Trophoblast cell (in vitro differentiated cells and primary cell): ENCODE data around the gene SLC38A8.

ENCODE experiments used
- DNase-seq, 2 donors: peaks; one replicate each; pipeline ENCODE4 v3.0.0-alpha.2; 2016
- H2AFZ ChIP-seq: 2 replicates; pipeline ENCODE4 v1.6.1; 2013; ENCODE audit warnings: low read length, moderate library complexity, mild to moderate bottlenecking; ENCODE audit not compliant: insufficient read depth, poor library complexity
- H2AK5ac ChIP-seq: 2 replicates; pipeline ENCODE4 v1.6.1; 2013; ENCODE audit warnings: mild to moderate bottlenecking, low read length
- H2BK120ac ChIP-seq: 2 replicates; pipeline ENCODE4 v1.6.1; 2013; ENCODE audit warnings: low read length, mild to moderate bottlenecking, moderate library complexity; ENCODE audit not compliant: insufficient read depth, poor library complexity
- H2BK12ac ChIP-seq: 2 replicates; pipeline ENCODE4 v1.6.1; 2013; ENCODE audit warnings: mild to moderate bottlenecking, low read length, moderate library complexity
- H2BK5ac ChIP-seq: 2 replicates; pipeline ENCODE4 v1.6.1; 2013; ENCODE audit warnings: low read length, low read depth, moderate library complexity, mild to moderate bottlenecking; ENCODE audit not compliant: poor library complexity
- H3K14ac ChIP-seq: 2 replicates; pipeline ENCODE4 v1.6.1; 2013; ENCODE audit warnings: mild to moderate bottlenecking, low read length
- H3K18ac ChIP-seq: 2 replicates; pipeline ENCODE4 v1.6.1; 2013; ENCODE audit warnings: mild to moderate bottlenecking, low read length
- H3K23ac ChIP-seq: 2 replicates; pipeline ENCODE4 v1.6.1; 2013; ENCODE audit warnings: low read length
- H3K27ac ChIP-seq: 2 replicates; pipeline ENCODE4 v1.5.1; 2013; ENCODE audit warnings: low read depth, mild to moderate bottlenecking, inconsistent platforms, low read length, moderate library complexity
- H3K27me3 ChIP-seq: 2 replicates; pipeline ENCODE4 v1.6.1; 2013; ENCODE audit warnings: inconsistent platforms, mild to moderate bottlenecking, low read length, moderate library complexity; ENCODE audit not compliant: insufficient read depth
- H3K36me3 ChIP-seq, 2 experiments: 1 replicate in 1 of 2; 2 replicates in 1 of 2; pipeline ENCODE4 v1.6.1; 2013; ENCODE audit warnings: low read length in 2 of 2, mild to moderate bottlenecking in 2 of 2, moderate library complexity in 1 of 2; ENCODE audit not compliant: insufficient read depth in 2 of 2, control insufficient read depth in 1 of 2
- H3K4ac ChIP-seq: 2 replicates; pipeline ENCODE4 v1.6.1; 2013; ENCODE audit warnings: low read depth, mild to moderate bottlenecking, low read length, moderate library complexity
- H3K4me1 ChIP-seq, 2 experiments: 1 replicate in 1 of 2; 2 replicates in 1 of 2; pipeline ENCODE4 v1.6.1; 2013; ENCODE audit warnings: low read length in 2 of 2, mild to moderate bottlenecking in 2 of 2, moderate library complexity in 1 of 2; ENCODE audit not compliant: insufficient read depth in 2 of 2, control insufficient read depth in 1 of 2
- H3K4me2 ChIP-seq: 2 replicates; pipeline ENCODE4 v1.6.1; 2013; ENCODE audit warnings: inconsistent platforms, mild to moderate bottlenecking, low read length, moderate library complexity
- H3K4me3 ChIP-seq: 2 replicates; pipeline ENCODE4 v1.5.1; 2013; ENCODE audit warnings: mild to moderate bottlenecking, low read depth, low read length, inconsistent platforms
- H3K79me1 ChIP-seq: one replicate; pipeline ENCODE4 v1.6.1; 2013; ENCODE audit warnings: low read length
- H3K79me2 ChIP-seq: 2 replicates; pipeline ENCODE4 v1.6.1; 2013; ENCODE audit warnings: low read length, mild to moderate bottlenecking; ENCODE audit not compliant: control insufficient read depth, insufficient read depth, poor library complexity
- H3K9ac ChIP-seq: 2 replicates; pipeline ENCODE4 v1.6.1; 2013; ENCODE audit warnings: mild to moderate bottlenecking, low read length
- H3K9me3 ChIP-seq: 2 replicates; pipeline ENCODE4 v1.6.1; 2013; ENCODE audit warnings: low read depth, mild to moderate bottlenecking, control low read depth, inconsistent platforms, low read length; ENCODE audit not compliant: insufficient read depth
- H4K12ac ChIP-seq: 2 replicates; pipeline ENCODE4 v1.6.1; 2013; ENCODE audit warnings: low read depth, mild to moderate bottlenecking, low read length, moderate library complexity
- H4K8ac ChIP-seq: 2 replicates; pipeline ENCODE4 v1.6.1; 2013; ENCODE audit warnings: low read depth, mild to moderate bottlenecking, low read length, moderate library complexity
- H4K91ac ChIP-seq: one replicate; pipeline ENCODE4 v1.6.1; 2013; ENCODE audit warnings: low read depth, mild to moderate bottlenecking, low read length, moderate library complexity
- WGBS: extraction: QIAGEN DNeasy Blood & Tissue Kit; methylation state at CpG from one replicate; pipeline ENCODE4 v1.1.7; 2013; ENCODE audit warnings: missing lambda C conversion rate; ENCODE audit not compliant: insufficient read length, insufficient coverage; ENCODE audit errors: extremely low coverage; 5-methylcytosine and 5-hydroxymethylcytosine counted together

Gene SLC38A8

GRCh38 chr16:84081446-84081989 lies 38.9 kb upstream of the SLC38A8 start:
- Histone ChIP-seq H3K79me2 (no peaks in the 10 kb centered on the region), H2BK12ac (no peak overlapping the region), H3K9ac (no peak overlapping the region), H2BK5ac (no peak overlapping the region), H4K8ac (no peak overlapping the region), H3K23ac (no peak overlapping the region), H3K14ac (no peak overlapping the region), H4K91ac (no peak overlapping the region), H3K27me3 (no peaks in the 10 kb centered on the region), H3K4me3 (no peak overlapping the region), H3K18ac (no peak overlapping the region), H3K4me1 (no peaks in the 10 kb centered on the region), H3K79me1 (no peaks in the 10 kb centered on the region), H3K36me3 (peaks cover 32 to 49% of the 10 kb centered on the region in 2 experiments), H3K27ac (no peak overlapping the region), H3K4me2 (no peak overlapping the region), H2BK120ac (no peak overlapping the region), H3K9me3 (no peaks in the 10 kb centered on the region), H3K4ac (no peak overlapping the region), H2AFZ (no peak overlapping the region), H2AK5ac (no peak overlapping the region), H4K12ac (no peak overlapping the region)
- DNase-seq, result no peak
- WGBS, result no CpG with 5 or more reads among the region's 14 CpGs

GRCh38 chr16:84080813-84081212 lies 38.2 kb upstream of the SLC38A8 start:
- H3K79me2 ChIP-seq, result no peaks in the 10 kb centered on the region
- H2BK5ac ChIP-seq, result no peak overlapping the region
- H3K27me3 ChIP-seq, result no peaks in the 10 kb centered on the region
- H3K18ac ChIP-seq, result no peak overlapping the region
- WGBS, result no CpG with 5 or more reads among the region's 6 CpGs
- no peaks in the 10 kb centered on the region for H3K79me1 ChIP-seq
- peaks cover 27 to 42% of the 10 kb centered on the region in 2 experiments for H3K36me3 ChIP-seq
- no peak overlapping the region for H2AFZ ChIP-seq
- no peak overlapping the region for H3K4me3 ChIP-seq
- H3K27ac ChIP-seq, result no peak overlapping the region
- no peak overlapping the region for H3K23ac ChIP-seq
- H4K91ac ChIP-seq, result no peak overlapping the region
- no peak overlapping the region for H3K9ac ChIP-seq
- no peak overlapping the region for H4K12ac ChIP-seq
- H2BK12ac ChIP-seq, result no peak overlapping the region
- H3K4me1 ChIP-seq, result no peaks in the 10 kb centered on the region
- DNase-seq, result no peak
- no peak overlapping the region for H4K8ac ChIP-seq
- no peak overlapping the region for H2BK120ac ChIP-seq
- H3K4ac ChIP-seq, result no peak overlapping the region
- no peak overlapping the region for H3K4me2 ChIP-seq
- H3K14ac ChIP-seq, result no peak overlapping the region
- no peak overlapping the region for H2AK5ac ChIP-seq
- H3K9me3 ChIP-seq, result no peaks in the 10 kb centered on the region

GRCh38 chr16:84080378-84080777 lies 37.8 kb upstream of the SLC38A8 start:
- Histone ChIP-seq H2BK120ac (no peak overlapping the region), H3K18ac (no peak overlapping the region), H3K9ac (no peak overlapping the region), H3K23ac (no peak overlapping the region), H3K27me3 (no peaks in the 10 kb centered on the region), H2AK5ac (no peak overlapping the region), H3K14ac (no peak overlapping the region), H2BK5ac (no peak overlapping the region), H3K4me3 (no peak overlapping the region), H3K4ac (no peak overlapping the region), H4K12ac (no peak overlapping the region), H3K27ac (no peak overlapping the region), H3K4me2 (no peak overlapping the region), H4K8ac (no peak overlapping the region), H2BK12ac (no peak overlapping the region), H3K79me2 (no peaks in the 10 kb centered on the region), H3K9me3 (no peaks in the 10 kb centered on the region), H4K91ac (no peak overlapping the region), H3K36me3 (peaks cover 28 to 44% of the 10 kb centered on the region in 2 experiments), H3K79me1 (no peaks in the 10 kb centered on the region), H3K4me1 (no peaks in the 10 kb centered on the region), H2AFZ (no peak overlapping the region)
- no peak for DNase-seq
- WGBS, result no CpG with 5 or more reads among the region's 8 CpGs

DNA sequence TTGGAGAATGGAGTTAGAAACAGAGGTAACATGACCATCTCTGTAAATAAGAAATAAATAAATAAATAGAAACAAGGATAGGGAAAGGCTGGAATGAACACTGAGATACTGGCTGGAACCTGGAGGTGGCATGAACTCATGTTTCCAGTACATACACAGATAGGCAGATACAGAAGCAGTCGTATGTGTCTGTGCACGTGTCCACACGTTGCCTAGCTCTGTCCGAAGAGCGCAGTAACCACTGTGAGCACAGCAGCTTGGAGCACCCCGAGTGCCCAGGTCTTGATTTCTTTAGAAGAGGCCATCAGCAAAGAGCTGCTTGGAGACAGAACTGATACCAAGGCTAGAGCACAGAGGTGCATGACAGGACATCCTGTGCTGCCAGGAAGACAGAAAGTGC lies 37.1 kb upstream of the SLC38A8 start:
- H2BK5ac ChIP-seq, result no peak overlapping the region
- H3K79me1 ChIP-seq, result no peaks in the 10 kb centered on the region
- H3K4me2 ChIP-seq, result no peak overlapping the region
- H3K18ac ChIP-seq, result no peak overlapping the region
- peaks cover 35 to 51% of the 10 kb centered on the region in 2 experiments for H3K36me3 ChIP-seq
- no peak overlapping the region for H3K4me3 ChIP-seq
- no peak overlapping the region for H3K27ac ChIP-seq
- H4K8ac ChIP-seq, result no peak overlapping the region
- DNase-seq, result no peak
- no CpG with 5 or more reads among the region's 6 CpGs for WGBS
- no peaks in the 10 kb centered on the region for H3K4me1 ChIP-seq
- no peak overlapping the region for H3K9ac ChIP-seq
- no peak overlapping the region for H4K91ac ChIP-seq
- H3K23ac ChIP-seq, result no peak overlapping the region
- no peak overlapping the region for H2BK12ac ChIP-seq
- H2BK120ac ChIP-seq, result no peak overlapping the region
- no peak overlapping the region for H2AK5ac ChIP-seq
- H3K27me3 ChIP-seq, result no peaks in the 10 kb centered on the region
- H3K9me3 ChIP-seq, result no peaks in the 10 kb centered on the region
- no peak overlapping the region for H3K14ac ChIP-seq
- no peak overlapping the region for H3K4ac ChIP-seq
- no peak overlapping the region for H2AFZ ChIP-seq
- H4K12ac ChIP-seq, result no peak overlapping the region
- no peaks in the 10 kb centered on the region for H3K79me2 ChIP-seq
